ENCODE measurements around the gene PTPDC1. TPM values are rescaled to one million over a fixed set of nuclear protein-coding genes. Genes with fewer than 3 reads are reported as not detected.

The PTPDC1 gene
- total and polyA plus RNA-seq, 2 of the 4 experiments (the other 2 are of a cell fraction) = 3.9 to 6.1 TPM

DNA sequence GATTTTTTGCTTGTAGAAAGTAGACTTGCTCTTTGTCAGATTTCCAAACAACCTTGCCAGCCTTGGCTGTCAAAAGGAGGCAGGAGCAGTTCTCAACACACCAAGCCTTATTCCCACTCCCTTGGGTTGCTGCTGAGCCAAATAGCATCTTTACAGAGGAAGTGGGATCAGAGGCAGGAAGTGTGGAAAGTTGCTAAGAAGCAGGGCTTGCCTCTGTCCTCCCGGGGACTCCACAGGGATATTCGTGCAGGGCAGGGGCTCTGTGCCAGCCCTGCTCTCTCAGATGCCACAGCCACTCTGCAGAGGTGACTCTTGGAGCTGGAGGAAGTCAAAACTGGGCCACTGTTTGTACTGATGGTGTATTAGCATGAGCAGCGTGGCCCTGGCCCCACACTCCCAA, 24.3 kb downstream of the PTPDC1 start:
- ATAC-seq (ENCODE audit: low read depth) = no peak
- Histone ChIP-seq H3K4me3 (ENCODE audit: insufficient read depth, low read depth, low read length) (no peak overlapping the region), H4K91ac (ENCODE audit: insufficient read depth, low read depth, low read length) (no peak overlapping the region), H3K14ac (replicated peaks; ENCODE audit: low read depth, low read length) (peak overlapping the region; percentile 82), H3K4ac (ENCODE audit: low read depth, low read length) (no peak overlapping the region), H3K36me3 (ENCODE audit: control insufficient read depth, insufficient read depth, low read length) (no peaks in the 10 kb centered on the region), H2AK9ac (replicated peaks; ENCODE audit: low read depth, low read length, poor library complexity) (no peak overlapping the region), H4K20me1 (ENCODE audit: insufficient read depth, low read length) (no peaks in the 10 kb centered on the region), H3K27ac (ENCODE audit: insufficient read depth, low read length) (no peak overlapping the region), H3K4me2 (ENCODE audit: low read depth, low read length) (no peak overlapping the region), H4K5ac (ENCODE audit: low read depth, low read length) (no peak overlapping the region), H3K79me1 (ENCODE audit: low read depth in 1 of 2, low read length in 2 of 2) (0 out of 4 replicates have a peak, but pooled peaks cover 0 to 3% of the 10 kb centered on the region in 2 experiments), H3K27me3 (ENCODE audit: control insufficient read depth, insufficient read depth, low read length) (no peaks in the 10 kb centered on the region), H2AK5ac (ENCODE audit: low read depth, low read length) (peak overlapping the region; percentile 63; the same call in 1 of the 2 replicates), H3K9me3 (ENCODE audit: control insufficient read depth, insufficient read depth, low read length) (no peaks in the 10 kb centered on the region), H3K4me1 (ENCODE audit: control insufficient read depth, insufficient read depth, low read length) (peaks cover 3% of the 10 kb centered on the region), H2BK15ac (ENCODE audit: low read depth, low read length) (peak overlapping the region; percentile 14; the same call in 1 of the 3 replicates), H2BK120ac (ENCODE audit: low read depth, low read length) (0 out of 2 replicates have a peak overlapping the region, but pooled peaks have one; percentile 6), H2AFZ (replicated peaks; ENCODE audit: low read length, poor library complexity) (peak overlapping the region; percentile 83), H3K9me1 (ENCODE audit: insufficient read depth, low read length) (peaks cover 6% of the 10 kb centered on the region; the same call in 1 of the 2 replicates), H3K23ac (ENCODE audit: low read depth, low read length) (no peak overlapping the region), H3K18ac (ENCODE audit: low read depth, low read length) (no peak overlapping the region), H4K8ac (ENCODE audit: low read depth in 2 of 2, low read length in 2 of 2) (no peak overlapping the region), H3K9ac (ENCODE audit: low read depth, low read length) (no peak overlapping the region), H3K56ac (ENCODE audit: extremely low read depth, insufficient read depth, low read length) (no peak overlapping the region), H2BK5ac (ENCODE audit: low read depth, low read length, poor library complexity, severe bottlenecking) (no peak overlapping the region), H2BK20ac (ENCODE audit: low read depth, low read length) (no peak overlapping the region)
- dilution Hi-C loops (cut with HindIII; ENCODE audit: low sequenced_read_pairs, unreplicated experiment) = no loop called here
- DNase-seq = peak; percentile 18
- ChIA-PET POLR2A (ENCODE audit: unreplicated experiment) (no interaction called here), CTCF (interaction anchor here (0.6 to 1.4 kb wide), 3 partner anchors 10 to 63 kb away, joined by 3 read pairs; no protein-coding TSS in a partner anchor)
- intact Hi-C loops (cut with micrococcal nuclease) = no loop called here
- WGBS, 2 experiments (ENCODE audit: extremely low coverage in 2 of 2, insufficient read length in 1 of 2) = 17% methylated on average over 2 of the region's 3 CpGs; no CpG with 5 or more reads in 1 of the 2 experiments
- in situ Hi-C loops (cut with MboI; ENCODE audit: low sequenced_read_pairs) = no loop called here
- no peak for TF ChIP-seq NFE2L2 (IDR thresholded peaks at IDR 0.05; ENCODE audit: low read depth, low read length)
- TF ChIP-seq SMC3 (IDR thresholded peaks at IDR 0.05; ENCODE audit: low read depth, low read length) = no peak
- TF ChIP-seq, protein P1, sequence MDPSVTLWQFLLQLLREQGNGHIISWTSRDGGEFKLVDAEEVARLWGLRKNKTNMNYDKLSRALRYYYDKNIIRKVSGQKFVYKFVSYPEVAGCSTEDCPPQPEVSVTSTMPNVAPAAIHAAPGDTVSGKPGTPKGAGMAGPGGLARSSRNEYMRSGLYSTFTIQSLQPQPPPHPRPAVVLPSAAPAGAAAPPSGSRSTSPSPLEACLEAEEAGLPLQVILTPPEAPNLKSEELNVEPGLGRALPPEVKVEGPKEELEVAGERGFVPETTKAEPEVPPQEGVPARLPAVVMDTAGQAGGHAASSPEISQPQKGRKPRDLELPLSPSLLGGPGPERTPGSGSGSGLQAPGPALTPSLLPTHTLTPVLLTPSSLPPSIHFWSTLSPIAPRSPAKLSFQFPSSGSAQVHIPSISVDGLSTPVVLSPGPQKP (IDR thresholded peaks at IDR 0.05; ENCODE audit: borderline replicate concordance, low read depth, low read length) = no peak
- no peak for TF ChIP-seq RCOR1 (IDR thresholded peaks at IDR 0.05; ENCODE audit: insufficient replicate concordance, low read length)
- TF ChIP-seq BHLHE40 (IDR thresholded peaks at IDR 0.05; ENCODE audit: low read depth, low read length) = no peak
- no peak for TF ChIP-seq CEBPB (IDR thresholded peaks at IDR 0.05; ENCODE audit: low read depth, low read length)
- TF ChIP-seq USF2 (IDR thresholded peaks at IDR 0.05; ENCODE audit: low read depth, low read length) = no peak
- no TSS peak for BruUV-seq (replicated peaks)
